GM12878 (cell line): ENCODE results near the gene NDOR1. TPM values are rescaled to one million over a fixed set of nuclear protein-coding genes. Genes with fewer than 3 reads are reported as not detected.

Source experiments
- ATAC-seq: fragments of 200-7000 bp; cut with Tn5 transposase; 3 replicates; pipeline ENCODE4 v1.9.1; 2020; ENCODE audit warnings: mild to moderate bottlenecking, moderate library complexity
- BruUV-seq: library from RNA; stranded (reverse); fragments of 400-500 nt; replicated peaks from 2 replicates; lab custom pipeline; 2021; lab: Mats Ljungman, UMichigan
- CTCF ChIA-PET: fragments of 300-600 bp; sonication (Branson Sonifier 250); formaldehyde crosslinking; extraction: SDS; loops from one replicate; lab custom pipeline; 2021; ENCODE audit warnings: inconsistent platforms; lab: Yijun Ruan, JAX
- POLR2A ChIA-PET: fragments of 350-600 bp; formaldehyde crosslinking; extraction: SDS; loops from one replicate; lab custom pipeline; 2021; ENCODE audit warnings: inconsistent platforms; lab: Charles Lee
- RAD21 ChIA-PET: fragments of 300-600 bp; sonication (Branson Sonifier 250); formaldehyde crosslinking; loops from one replicate; lab custom pipeline; 2023; ENCODE audit warnings: antibody characterized with exemption; ENCODE audit not compliant: unreplicated experiment; lab: Charles Lee
- SMC1A ChIA-PET: fragments of 300-600 bp; sonication (Branson Sonifier 250); formaldehyde crosslinking; loops from one replicate; lab custom pipeline; 2023; ENCODE audit not compliant: unreplicated experiment, uncharacterized antibody; lab: Charles Lee
- DNase-seq: peaks from one replicate; pipeline ENCODE4 v3.0.0-alpha.2; 2011; ENCODE audit warnings: low read depth, low spot score
- FAIRE-seq: peaks from 3 replicates; lab custom pipeline; 2011; peaks lifted over from hg19 to GRCh38; lab: Jason Lieb, UNC
- H2AFZ ChIP-seq: 2 replicates; pipeline ENCODE4 v1.6.0; 2011; ENCODE audit warnings: low read depth, low read length, control low read depth; ENCODE audit not compliant: control insufficient read depth
- H3K27ac ChIP-seq: 2 replicates; pipeline ENCODE4 v1.5.1; 2011; ENCODE audit warnings: control low read depth; ENCODE audit not compliant: control insufficient read depth, insufficient read depth
- H3K27me3 ChIP-seq, 2 experiments: replicated peaks in 1 of 2; 2 replicates each; pipeline versions ENCODE4 v1.6.0 to v1.6.1; 2011; ENCODE audit warnings: low read length in 1 of 2; ENCODE audit not compliant: control insufficient read depth in 2 of 2, insufficient read depth in 2 of 2
- H3K36me3 ChIP-seq, 2 experiments: 2 replicates each; pipeline ENCODE4 v1.5.1; 2011; ENCODE audit warnings: low read length in 1 of 2; ENCODE audit not compliant: control insufficient read depth in 2 of 2, insufficient read depth in 2 of 2
- H3K4me1 ChIP-seq: 2 replicates; pipeline ENCODE4 v1.6.1; 2011; ENCODE audit warnings: mild to moderate bottlenecking, low read length, moderate library complexity, mixed read lengths; ENCODE audit not compliant: control insufficient read depth, insufficient read depth
- H3K4me2 ChIP-seq: 2 replicates; pipeline ENCODE4 v1.6.0; 2011; ENCODE audit warnings: control low read depth; ENCODE audit not compliant: control insufficient read depth, insufficient read depth
- H3K4me3 ChIP-seq: fragments of 200-600 bp; sonication (generic); 2 replicates; pipeline ENCODE4 v1.5.1; 2016
- H3K79me2 ChIP-seq: 2 replicates; pipeline ENCODE4 v1.6.0; 2011; ENCODE audit warnings: low read length; ENCODE audit not compliant: control insufficient read depth, insufficient read depth
- H3K9ac ChIP-seq: 2 replicates; pipeline ENCODE4 v1.8.0; 2011; ENCODE audit warnings: low read length, control low read depth, mixed read lengths; ENCODE audit not compliant: control insufficient read depth, insufficient read depth
- H3K9me3 ChIP-seq: replicated peaks from 3 replicates; pipeline ENCODE4 v1.5.1; 2011; ENCODE audit warnings: mild to moderate bottlenecking, low read length; ENCODE audit not compliant: control insufficient read depth, insufficient read depth
- H4K20me1 ChIP-seq: 2 replicates; pipeline ENCODE4 v1.6.0; 2011; ENCODE audit not compliant: control insufficient read depth, insufficient read depth
- BMI1 ChIP-seq: fragments of 450-650 bp; IDR thresholded peaks from 2 replicates; pipeline ENCODE4 v1.6.1; 2016; ENCODE audit warnings: mild to moderate bottlenecking, moderate library complexity, borderline replicate concordance
- CBX3 ChIP-seq: fragments of 200-600 bp; sonication (generic); IDR thresholded peaks from 2 replicates; pipeline ENCODE4 v1.6.1; 2016; ENCODE audit warnings: low read depth, borderline replicate concordance
- EGR1 ChIP-seq, 2 experiments: IDR thresholded peaks; 1 replicate in 1 of 2; 2 replicates in 1 of 2; pipeline ENCODE4 v1.6.1; 2011 to 2012; ENCODE audit warnings: low read depth in 2 of 2, low read length in 2 of 2, borderline replicate concordance in 1 of 2, mild to moderate bottlenecking in 1 of 2, moderate library complexity in 1 of 2
- FOXM1 ChIP-seq: IDR thresholded peaks from 2 replicates; pipeline ENCODE4 v1.6.1; 2012; ENCODE audit warnings: low read depth, mild to moderate bottlenecking, inconsistent platforms, low read length, moderate library complexity
- IRF5 ChIP-seq: fragments of 450-650 bp; IDR thresholded peaks from 2 replicates; pipeline ENCODE4 v1.6.1; 2017; ENCODE audit warnings: borderline replicate concordance
- MXI1 ChIP-seq: fragments of 150-350 bp; IDR thresholded peaks from 2 replicates; pipeline ENCODE4 v1.6.1; 2011; ENCODE audit warnings: low read depth, mild to moderate bottlenecking, inconsistent platforms, low read length, improper control_type of control experiment
- NBN ChIP-seq: fragments of 450-650 bp; IDR thresholded peaks from 2 replicates; pipeline ENCODE4 v1.6.1; 2016
- PAX8 ChIP-seq: fragments of 450-650 bp; IDR thresholded peaks from 2 replicates; pipeline ENCODE4 v1.6.1; 2017; ENCODE audit warnings: mild to moderate bottlenecking, moderate library complexity
- POLR2AphosphoS5 ChIP-seq: IDR thresholded peaks from 2 replicates; pipeline ENCODE4 v1.6.1; 2011; ENCODE audit warnings: mild to moderate bottlenecking, low read length, inconsistent platforms
- PRDM15 ChIP-seq: fragments of 450-650 bp; formaldehyde crosslinking; IDR thresholded peaks from 2 replicates; pipeline ENCODE4 v1.4.0; 2020; ENCODE audit warnings: mild to moderate bottlenecking, moderate library complexity
- SIX5 ChIP-seq: IDR thresholded peaks from 2 replicates; pipeline ENCODE4 v1.6.1; 2011; ENCODE audit warnings: mild to moderate bottlenecking, low read depth, low read length, moderate library complexity; ENCODE audit not compliant: severe bottlenecking
- SPI1 ChIP-seq: IDR thresholded peaks from 2 replicates; pipeline ENCODE4 v1.6.1; 2011; ENCODE audit warnings: low read depth, mild to moderate bottlenecking, low read length, moderate library complexity, borderline replicate concordance; ENCODE audit not compliant: insufficient read depth
- SREBF1 ChIP-seq: IDR thresholded peaks from 2 replicates; pipeline ENCODE4 v1.6.1; 2012; ENCODE audit warnings: mild to moderate bottlenecking, low read length
- STAT1 ChIP-seq: fragments of 450-650 bp; conservative IDR thresholded peaks from 2 replicates; pipeline ENCODE4 v1.6.1; 2014; ENCODE audit warnings: antibody characterized with exemption, mild to moderate bottlenecking
- ZBTB11 ChIP-seq: fragments of 450-650 bp; formaldehyde crosslinking; IDR thresholded peaks from 2 replicates; pipeline ENCODE4 v1.5.0; 2022; ENCODE audit warnings: mild to moderate bottlenecking, missing genetic modification characterization
- WGBS: methylation state at CpG from one replicate; pipeline ENCODE4 v1.1.6; 2016; ENCODE audit warnings: low lambda C conversion rate; ENCODE audit not compliant: insufficient replicate concordance, insufficient coverage; ENCODE audit errors: missing lambda C conversion rate; 5-methylcytosine and 5-hydroxymethylcytosine counted together
- in situ Hi-C: fragments of 300-500 bp; cut with MboI; formaldehyde crosslinking; loops from 9 replicates; pipeline ENCODE4 v1.14.3; 2018; ENCODE audit warnings: mixed read lengths
- intact Hi-C: fragments of 100-400 bp; cut with micrococcal nuclease; formaldehyde crosslinking; loops from one replicate; pipeline ENCODE4 v1.14.2; 2022; ENCODE audit not compliant: unreplicated experiment
- polyA plus RNA-seq, 11 experiments: library from polyadenylated mRNA; depleted of rRNA in 4 of 11; unstranded in 6 of 11; stranded (reverse) in 5 of 11; fragments of >200 nt; fragmentation: Nextera tagmentation in 4 of 11; fragmentation: Illumina TruSeq in 1 of 11; extraction: Ambion mirVana in 4 of 11; extraction: Trizol in 1 of 11; gene quantifications; 1 replicate in 1 of 11; 2 replicates in 10 of 11; pipeline versions ENCODE4 v1.2.1 to v1.2.3, GENCODE V29; 2011 to 2016; ENCODE audit warnings: inconsistent platforms in 2 of 11, missing spikeins in 2 of 11, low read depth in 1 of 11
- total RNA-seq, 4 experiments: library from RNA; depleted of rRNA in 3 of 4; stranded (reverse); fragments of >200 nt in 3 of 4; fragmentation: Illumina TruSeq in 1 of 4; extraction: Trizol in 1 of 4; gene quantifications; 2 replicates each; pipeline versions ENCODE4 v1.2.1 to v1.2.3, GENCODE V29; 2013 to 2021

The NDOR1 gene
- total and polyA plus RNA-seq, 10 of the 15 experiments (the other 5 are each of a cell fraction or from before 2014, with no cell fraction given), result 0.04 to 32.9 (median 11.1) TPM

GRCh38 chr9:137163805-137164204 is 41.7 kb upstream of the NDOR1 start:
- DNase-seq, result no peak
- POLR2A ChIA-PET, result no interaction called here
- SMC1A ChIA-PET, result no interaction called here
- FAIRE-seq, result no peak
- no peak overlapping the region for H3K4me3 ChIP-seq
- CTCF ChIA-PET, result no interaction called here
- H3K9ac ChIP-seq, result no peak overlapping the region
- no peaks in the 10 kb centered on the region for H4K20me1 ChIP-seq
- H3K4me1 ChIP-seq, result peaks cover 14% of the 10 kb centered on the region
- no peak overlapping the region for H2AFZ ChIP-seq
- intact Hi-C loops, result no loop called here
- H3K27me3 ChIP-seq, result peaks cover 0 to 5% of the 10 kb centered on the region in 2 experiments; a peak in 1 of 4 replicates
- RAD21 ChIA-PET, result no interaction called here
- no TSS peak for BruUV-seq
- no peaks in the 10 kb centered on the region for H3K79me2 ChIP-seq
- WGBS, result 78% methylated on average over 22 of the region's 22 CpGs
- in situ Hi-C loops, result no loop called here
- no peak for ATAC-seq
- H3K4me2 ChIP-seq, result no peak overlapping the region
- no peaks in the 10 kb centered on the region; the same call in 2 of the 3 replicates for H3K9me3 ChIP-seq
- no peaks in the 10 kb centered on the region for H3K36me3 ChIP-seq
- no peak overlapping the region for H3K27ac ChIP-seq
- TF ChIP-seq MXI1 (no peak), STAT1 (no peak), FOXM1 (no peak), POLR2AphosphoS5 (no peak), CBX3 (no peak), SIX5 (no peak), PAX8 (no peak), BMI1 (no peak), PRDM15 (CRISPR knock-in tag) (no peak), SPI1 (no peak), EGR1 (IDR thresholded peaks at IDR 0.05; ENCODE audit: borderline replicate concordance in 1 of 2, low read depth in 2 of 2, low read length in 2 of 2) (no peak), SREBF1 (no peak), ZBTB11 (CRISPR knock-in tag) (no peak), IRF5 (no peak), NBN (no peak)
